Measurements from ENCODE around the gene ADAM23.

- TF ChIP-seq POLR2A (IDR thresholded peaks at IDR 0.05) = no peak
- TF ChIP-seq CTCF (IDR thresholded peaks at IDR 0.05) = no peak
- no peak for TF ChIP-seq POLR2AphosphoS5 (IDR thresholded peaks at IDR 0.05)
- TF ChIP-seq EP300 (IDR thresholded peaks at IDR 0.05) = no peak
These were observed 59.4 kb downstream of the ADAM23 start for GRCh38 chr2:206502729-206503128.
